ENCODE results near the gene DAPK2.

GRCh38 chr15:63872759-63873510, 173.3 kb downstream of the DAPK2 start:
- TF ChIP-seq CTCF (IDR thresholded peaks at IDR 0.05), result no peak
- TF ChIP-seq ZFX (IDR thresholded peaks at IDR 0.05; ENCODE audit: borderline replicate concordance), result no peak

Data from 22Rv1 (cell line).